Measurements from ENCODE around the gene ZMPSTE24. TPM values are rescaled to one million over a fixed set of nuclear protein-coding genes. Genes with fewer than 3 reads are reported as not detected.

ZMPSTE24 gene
- total RNA-seq, 1 experiment from 2014 or later, result 65.4 TPM

DNA sequence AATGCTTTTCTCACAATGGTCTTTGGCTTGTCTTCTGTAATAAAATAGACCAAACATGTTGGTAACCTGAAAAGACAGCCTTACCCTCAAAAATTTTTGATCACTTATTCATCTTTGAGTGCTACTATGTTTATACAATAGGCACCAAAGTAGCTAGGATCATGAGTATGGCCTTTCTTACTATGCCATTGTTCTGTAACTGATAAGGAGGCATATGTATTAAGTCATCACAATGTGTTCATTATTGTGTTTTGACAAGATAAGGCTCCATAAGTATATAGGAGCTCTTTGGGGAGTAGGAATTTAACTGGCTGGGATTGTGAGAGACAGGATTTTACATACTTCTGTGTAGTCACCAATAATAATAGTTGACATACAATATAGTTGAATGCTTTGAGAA, 9.6 kb upstream of the ZMPSTE24 start:
- no TSS peak for BruUV-seq (replicated peaks)
- TF ChIP-seq SIN3A (IDR thresholded peaks at IDR 0.05; ENCODE audit: borderline replicate concordance, insufficient read depth, low read depth, low read length) (no peak), POLR2AphosphoS5 (IDR thresholded peaks at IDR 0.05; ENCODE audit: low read depth, low read length) (no peak), TCF7L2 (IDR thresholded peaks at IDR 0.05; ENCODE audit: low read depth, low read length) (no peak)
- TF ChIP-seq, protein P1, sequence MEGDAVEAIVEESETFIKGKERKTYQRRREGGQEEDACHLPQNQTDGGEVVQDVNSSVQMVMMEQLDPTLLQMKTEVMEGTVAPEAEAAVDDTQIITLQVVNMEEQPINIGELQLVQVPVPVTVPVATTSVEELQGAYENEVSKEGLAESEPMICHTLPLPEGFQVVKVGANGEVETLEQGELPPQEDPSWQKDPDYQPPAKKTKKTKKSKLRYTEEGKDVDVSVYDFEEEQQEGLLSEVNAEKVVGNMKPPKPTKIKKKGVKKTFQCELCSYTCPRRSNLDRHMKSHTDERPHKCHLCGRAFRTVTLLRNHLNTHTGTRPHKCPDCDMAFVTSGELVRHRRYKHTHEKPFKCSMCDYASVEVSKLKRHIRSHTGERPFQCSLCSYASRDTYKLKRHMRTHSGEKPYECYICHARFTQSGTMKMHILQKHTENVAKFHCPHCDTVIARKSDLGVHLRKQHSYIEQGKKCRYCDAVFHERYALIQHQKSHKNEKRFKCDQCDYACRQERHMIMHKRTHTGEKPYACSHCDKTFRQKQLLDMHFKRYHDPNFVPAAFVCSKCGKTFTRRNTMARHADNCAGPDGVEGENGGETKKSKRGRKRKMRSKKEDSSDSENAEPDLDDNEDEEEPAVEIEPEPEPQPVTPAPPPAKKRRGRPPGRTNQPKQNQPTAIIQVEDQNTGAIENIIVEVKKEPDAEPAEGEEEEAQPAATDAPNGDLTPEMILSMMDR (IDR thresholded peaks at IDR 0.05), result no peak
- TF ChIP-seq, protein P2, sequence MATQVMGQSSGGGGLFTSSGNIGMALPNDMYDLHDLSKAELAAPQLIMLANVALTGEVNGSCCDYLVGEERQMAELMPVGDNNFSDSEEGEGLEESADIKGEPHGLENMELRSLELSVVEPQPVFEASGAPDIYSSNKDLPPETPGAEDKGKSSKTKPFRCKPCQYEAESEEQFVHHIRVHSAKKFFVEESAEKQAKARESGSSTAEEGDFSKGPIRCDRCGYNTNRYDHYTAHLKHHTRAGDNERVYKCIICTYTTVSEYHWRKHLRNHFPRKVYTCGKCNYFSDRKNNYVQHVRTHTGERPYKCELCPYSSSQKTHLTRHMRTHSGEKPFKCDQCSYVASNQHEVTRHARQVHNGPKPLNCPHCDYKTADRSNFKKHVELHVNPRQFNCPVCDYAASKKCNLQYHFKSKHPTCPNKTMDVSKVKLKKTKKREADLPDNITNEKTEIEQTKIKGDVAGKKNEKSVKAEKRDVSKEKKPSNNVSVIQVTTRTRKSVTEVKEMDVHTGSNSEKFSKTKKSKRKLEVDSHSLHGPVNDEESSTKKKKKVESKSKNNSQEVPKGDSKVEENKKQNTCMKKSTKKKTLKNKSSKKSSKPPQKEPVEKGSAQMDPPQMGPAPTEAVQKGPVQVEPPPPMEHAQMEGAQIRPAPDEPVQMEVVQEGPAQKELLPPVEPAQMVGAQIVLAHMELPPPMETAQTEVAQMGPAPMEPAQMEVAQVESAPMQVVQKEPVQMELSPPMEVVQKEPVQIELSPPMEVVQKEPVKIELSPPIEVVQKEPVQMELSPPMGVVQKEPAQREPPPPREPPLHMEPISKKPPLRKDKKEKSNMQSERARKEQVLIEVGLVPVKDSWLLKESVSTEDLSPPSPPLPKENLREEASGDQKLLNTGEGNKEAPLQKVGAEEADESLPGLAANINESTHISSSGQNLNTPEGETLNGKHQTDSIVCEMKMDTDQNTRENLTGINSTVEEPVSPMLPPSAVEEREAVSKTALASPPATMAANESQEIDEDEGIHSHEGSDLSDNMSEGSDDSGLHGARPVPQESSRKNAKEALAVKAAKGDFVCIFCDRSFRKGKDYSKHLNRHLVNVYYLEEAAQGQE (IDR thresholded peaks at IDR 0.05; ENCODE audit: insufficient read depth in 1 of 2, low read depth in 2 of 2, low read length in 1 of 2), result no peak
- in situ Hi-C loops (cut with HindIII; ENCODE audit: low pct_unique_long_range_greater_than_20kb, low sequenced_read_pairs), result no loop called here
- H3K9me3 ChIP-seq (ENCODE audit: control insufficient read depth, insufficient read depth, low read depth, low read length), result no peaks in the 10 kb centered on the region
- H3K36me3 ChIP-seq (ENCODE audit: control insufficient read depth, insufficient read depth, low read length), result no peaks in the 10 kb centered on the region
- H3K27me3 ChIP-seq (ENCODE audit: control insufficient read depth, insufficient read depth, low read length), result no peaks in the 10 kb centered on the region
- no peak for ATAC-seq
- CTCF ChIA-PET, result no interaction called here
- intact Hi-C loops (cut with micrococcal nuclease; ENCODE audit: unreplicated experiment), result no loop called here
- H3K4me1 ChIP-seq (ENCODE audit: control insufficient read depth, insufficient read depth, low read length), result no peaks in the 10 kb centered on the region
- no peak overlapping the region for H3K4me3 ChIP-seq (ENCODE audit: low read depth in 2 of 2, low read length in 2 of 2)
- H3K27ac ChIP-seq (ENCODE audit: low read length), result no peak overlapping the region
- POLR2A ChIA-PET, result no interaction called here
- DNase-seq (ENCODE audit: low read depth, low spot score), result no peak

DNA sequence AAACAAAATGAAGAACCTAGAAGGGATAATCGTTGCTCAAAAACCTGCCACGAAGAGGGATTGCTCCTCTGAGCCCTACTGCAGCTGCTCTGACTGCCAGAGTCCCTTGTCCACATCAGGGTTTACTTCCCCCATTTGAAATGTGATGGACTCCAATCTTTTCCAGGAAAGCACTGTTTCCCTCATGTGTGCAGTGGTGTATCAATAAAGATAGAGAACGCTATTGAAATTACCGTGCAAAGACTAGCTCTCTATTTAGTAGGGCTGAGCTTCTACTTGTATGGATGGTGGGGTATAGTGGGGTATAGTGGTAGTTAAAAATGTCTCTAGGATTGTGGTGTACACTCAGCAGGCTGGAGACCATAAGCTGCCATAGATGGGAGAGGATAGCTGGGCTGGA, 6.6 kb upstream of the ZMPSTE24 start:
- POLR2A ChIA-PET, result no interaction called here
- no TSS peak for BruUV-seq (replicated peaks)
- no peak for ATAC-seq
- no peak for DNase-seq (ENCODE audit: low read depth, low spot score)
- peaks cover 1% of the 10 kb centered on the region for H3K4me1 ChIP-seq (ENCODE audit: control insufficient read depth, insufficient read depth, low read length)
- intact Hi-C loops (cut with micrococcal nuclease; ENCODE audit: unreplicated experiment), result loop anchor here (10.0 kb wide), 2 partner anchors 57 to 87 kb away; partner anchors contain the start of gene RLF
- CTCF ChIA-PET, result no interaction called here
- peaks cover 2% of the 10 kb centered on the region; the same call in 1 of the 2 replicates for H3K36me3 ChIP-seq (ENCODE audit: control insufficient read depth, insufficient read depth, low read length)
- in situ Hi-C loops (cut with HindIII; ENCODE audit: low pct_unique_long_range_greater_than_20kb, low sequenced_read_pairs), result no loop called here
- H3K27me3 ChIP-seq (ENCODE audit: control insufficient read depth, insufficient read depth, low read length), result no peaks in the 10 kb centered on the region
- H3K9me3 ChIP-seq (ENCODE audit: control insufficient read depth, insufficient read depth, low read depth, low read length), result no peaks in the 10 kb centered on the region
- TF ChIP-seq, protein P2 (IDR thresholded peaks at IDR 0.05; ENCODE audit: insufficient read depth in 1 of 2, low read depth in 2 of 2, low read length in 1 of 2), result no peak
- no peak for TF ChIP-seq POLR2AphosphoS5 (IDR thresholded peaks at IDR 0.05; ENCODE audit: low read depth, low read length)
- no peak overlapping the region for H3K27ac ChIP-seq (ENCODE audit: low read length)
- H3K4me3 ChIP-seq (ENCODE audit: low read depth in 2 of 2, low read length in 2 of 2), result no peak overlapping the region
